HepG2 (cell line): ENCODE data around the gene TEAD3. TPM values are rescaled to one million over a fixed set of nuclear protein-coding genes. Genes with fewer than 3 reads are reported as not detected.

ENCODE experiments used
- DNMT3B ChIP-seq: conservative IDR thresholded peaks from 2 replicates; pipeline ENCODE4 v1.6.1; 2016; ENCODE audit warnings: missing biosample characterization, control low read depth
- FOXP1 ChIP-seq, 2 experiments: fragments of 450-650 bp in 1 of 2; IDR thresholded peaks; 2 replicates each; pipeline ENCODE4 v1.6.1; 2017 to 2018; ENCODE audit warnings: antibody characterized with exemption in 1 of 2
- NFIB ChIP-seq: sonication (generic); formaldehyde crosslinking; IDR thresholded peaks from 2 replicates; pipeline ENCODE4 v1.9.0; 2021; ENCODE audit warnings: missing genetic modification reagents, mild to moderate bottlenecking, borderline replicate concordance
- NFYB ChIP-seq: sonication (generic); formaldehyde crosslinking; IDR thresholded peaks from 2 replicates; pipeline ENCODE4 v1.4.0; 2020; ENCODE audit warnings: missing genetic modification reagents
- NR2C2 ChIP-seq: sonication (generic); formaldehyde crosslinking; IDR thresholded peaks from 2 replicates; pipeline ENCODE4 v1.4.0; 2020; ENCODE audit warnings: missing genetic modification reagents, mild to moderate bottlenecking, moderate library complexity, borderline replicate concordance
- PRMT3 ChIP-seq: sonication (generic); formaldehyde crosslinking; IDR thresholded peaks from 2 replicates; pipeline ENCODE4 v1.8.1; 2022; ENCODE audit warnings: low read depth, mild to moderate bottlenecking, moderate library complexity, missing genetic modification reagents, borderline replicate concordance
- RBFOX2 ChIP-seq: fragments of 200-400 bp; formaldehyde crosslinking; IDR thresholded peaks from 2 replicates; pipeline ENCODE4 v1.6.1; 2017; ENCODE audit warnings: low read depth, mild to moderate bottlenecking, low read length
- ZNF260 ChIP-seq: sonication (generic); formaldehyde crosslinking; IDR thresholded peaks from 2 replicates; pipeline ENCODE4 v1.4.0; 2020; ENCODE audit warnings: missing genetic modification reagents, low read depth, mild to moderate bottlenecking, borderline replicate concordance
- ZNF281 ChIP-seq: sonication (generic); formaldehyde crosslinking; IDR thresholded peaks from 2 replicates; pipeline ENCODE4 v1.4.0; 2020; ENCODE audit warnings: missing genetic modification reagents, borderline replicate concordance
- ZNF460 ChIP-seq: sonication (generic); formaldehyde crosslinking; IDR thresholded peaks from 2 replicates; pipeline ENCODE4 v1.5.1; 2020; ENCODE audit warnings: missing genetic modification reagents, mild to moderate bottlenecking, borderline replicate concordance
- ZNF652 ChIP-seq: IDR thresholded peaks from 2 replicates; pipeline ENCODE4 v1.6.1; 2016; ENCODE audit warnings: low read depth, borderline replicate concordance
- ZNF713 ChIP-seq: sonication (generic); formaldehyde crosslinking; IDR thresholded peaks from 2 replicates; pipeline ENCODE4 v1.4.0; 2020; ENCODE audit warnings: mild to moderate bottlenecking, missing genetic modification reagents
- ZSCAN12 ChIP-seq: sonication (generic); formaldehyde crosslinking; IDR thresholded peaks from 2 replicates; pipeline ENCODE4 v1.9.0; 2021; ENCODE audit warnings: mild to moderate bottlenecking, missing genetic modification reagents
- ZSCAN21 ChIP-seq: sonication (generic); formaldehyde crosslinking; IDR thresholded peaks from 2 replicates; pipeline ENCODE4 v1.8.0; 2022; ENCODE audit warnings: mild to moderate bottlenecking, missing genetic modification reagents, moderate library complexity, borderline replicate concordance
- polyA plus RNA-seq, 8 experiments: library from polyadenylated mRNA; depleted of rRNA in 3 of 8; stranded (reverse) in 7 of 8; unstranded in 1 of 8; fragments of >200 nt; fragmentation: Illumina TruSeq in 4 of 8; extraction: Trizol in 4 of 8; gene quantifications; 2 replicates each; pipeline versions ENCODE4 v1.2.1 to v1.2.3, GENCODE V29; 2011 to 2016; ENCODE audit warnings: low read depth in 4 of 8, missing spikeins in 1 of 8, mixed read lengths in 1 of 8; ENCODE audit not compliant: insufficient read depth in 1 of 8
- total RNA-seq, 5 experiments: library from RNA; depleted of rRNA; stranded (reverse); fragments of >200 nt; fragmentation: Illumina TruSeq; extraction: Trizol; gene quantifications; 2 replicates each; pipeline ENCODE4 v1.2.3, GENCODE V29; 2016; ENCODE audit warnings: low read depth in 1 of 5
- TF ChIP-seq, protein P1 (sequence below): sonication (generic); formaldehyde crosslinking; IDR thresholded peaks from 2 replicates; pipeline ENCODE4 v1.4.0; 2020; ENCODE audit warnings: mild to moderate bottlenecking, missing genetic modification reagents
- TF ChIP-seq, protein P2 (sequence below): sonication (generic); formaldehyde crosslinking; IDR thresholded peaks from 2 replicates; pipeline ENCODE4 v1.8.1; 2023; ENCODE audit warnings: missing genetic modification reagents, mild to moderate bottlenecking, borderline replicate concordance
- TF ChIP-seq, protein P3 (sequence below): sonication (generic); formaldehyde crosslinking; IDR thresholded peaks from 2 replicates; pipeline ENCODE4 v1.4.0; 2020; ENCODE audit warnings: mild to moderate bottlenecking, missing genetic modification reagents

TEAD3 gene
- total and polyA plus RNA-seq, 2 of the 13 experiments (the other 11 are each of a cell fraction or from before 2014, with no cell fraction given), result 15.1 to 16.5 TPM

DNA sequence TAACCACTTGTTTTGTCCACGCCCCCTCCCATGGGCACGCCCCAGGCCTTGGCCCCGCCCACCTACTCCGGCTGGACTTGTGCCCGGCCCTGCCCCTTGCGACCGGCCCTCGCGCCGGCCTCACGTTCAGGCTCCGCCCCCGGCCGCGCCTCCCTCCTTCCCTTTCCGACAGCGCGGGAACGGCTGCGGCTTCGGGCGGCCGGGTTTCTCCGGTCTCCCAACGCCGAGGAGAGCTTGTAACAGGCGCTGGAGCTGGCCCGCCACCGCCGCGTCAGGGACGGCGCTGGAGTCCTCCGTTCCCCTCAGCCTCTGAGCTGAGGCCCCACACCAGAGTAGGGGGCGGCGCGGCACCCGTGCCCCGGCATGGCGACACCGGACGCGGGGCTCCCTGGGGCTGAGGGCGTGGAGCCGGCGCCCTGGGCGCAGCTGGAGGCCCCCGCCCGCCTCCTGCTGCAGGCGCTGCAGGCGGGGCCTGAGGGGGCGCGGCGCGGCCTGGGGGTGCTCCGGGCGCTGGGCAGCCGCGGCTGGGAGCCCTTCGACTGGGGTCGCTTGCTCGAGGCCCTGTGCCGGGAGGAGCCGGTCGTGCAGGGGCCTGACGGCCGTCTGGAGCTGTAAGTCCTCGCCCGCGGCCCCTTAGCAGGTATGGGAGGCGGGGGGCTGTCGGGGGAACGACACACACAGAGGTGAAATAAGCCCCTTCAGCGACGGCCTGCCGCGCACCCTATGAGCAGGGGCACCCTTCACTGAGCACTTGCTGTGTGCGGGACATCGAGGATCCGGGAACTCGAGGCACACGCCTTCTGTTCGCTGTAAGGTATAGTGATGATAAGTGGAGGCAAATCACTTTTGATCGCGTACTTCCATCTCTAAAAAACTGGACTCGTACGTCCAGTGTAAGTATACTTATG lies 44.4 kb downstream of the TEAD3 start, which contains the start of gene FANCE (continued):
- TF ChIP-seq ZNF281 (no peak), RBFOX2 (peak; percentile 82), FOXP1 (IDR thresholded peaks at IDR 0.05) (no peak), FOXP1 (CRISPR knock-in tag; IDR thresholded peaks at IDR 0.05) (peak; percentile 40), ZNF652 (no peak), NFIB (no peak), NR2C2 (CRISPR knock-in tag) (peak; percentile 15; the same call in 1 of the 2 replicates), PRMT3 (CRISPR knock-in tag) (no peak), ZSCAN12 (CRISPR knock-in tag) (no peak), DNMT3B (CRISPR knock-in tag) (no peak; the same call in 1 of the 2 replicates), NFYB (peak; percentile 44), ZNF713 (CRISPR knock-in tag) (0 out of 2 replicates have a peak, but pooled peaks have one; percentile 61), ZNF460 (CRISPR knock-in tag) (no peak), ZSCAN21 (CRISPR knock-in tag) (peak; percentile 79; the same call in 1 of the 2 replicates), ZNF260 (CRISPR knock-in tag) (no peak)
- TF ChIP-seq, protein P1, sequence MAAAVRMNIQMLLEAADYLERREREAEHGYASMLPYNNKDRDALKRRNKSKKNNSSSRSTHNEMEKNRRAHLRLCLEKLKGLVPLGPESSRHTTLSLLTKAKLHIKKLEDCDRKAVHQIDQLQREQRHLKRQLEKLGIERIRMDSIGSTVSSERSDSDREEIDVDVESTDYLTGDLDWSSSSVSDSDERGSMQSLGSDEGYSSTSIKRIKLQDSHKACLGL (CRISPR knock-in tag), result peak; percentile 93
- TF ChIP-seq, protein P2, sequence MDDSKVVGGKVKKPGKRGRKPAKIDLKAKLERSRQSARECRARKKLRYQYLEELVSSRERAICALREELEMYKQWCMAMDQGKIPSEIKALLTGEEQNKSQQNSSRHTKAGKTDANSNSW (CRISPR knock-in tag), result peak; percentile 90; the same call in 1 of the 2 replicates
- TF ChIP-seq, protein P3, sequence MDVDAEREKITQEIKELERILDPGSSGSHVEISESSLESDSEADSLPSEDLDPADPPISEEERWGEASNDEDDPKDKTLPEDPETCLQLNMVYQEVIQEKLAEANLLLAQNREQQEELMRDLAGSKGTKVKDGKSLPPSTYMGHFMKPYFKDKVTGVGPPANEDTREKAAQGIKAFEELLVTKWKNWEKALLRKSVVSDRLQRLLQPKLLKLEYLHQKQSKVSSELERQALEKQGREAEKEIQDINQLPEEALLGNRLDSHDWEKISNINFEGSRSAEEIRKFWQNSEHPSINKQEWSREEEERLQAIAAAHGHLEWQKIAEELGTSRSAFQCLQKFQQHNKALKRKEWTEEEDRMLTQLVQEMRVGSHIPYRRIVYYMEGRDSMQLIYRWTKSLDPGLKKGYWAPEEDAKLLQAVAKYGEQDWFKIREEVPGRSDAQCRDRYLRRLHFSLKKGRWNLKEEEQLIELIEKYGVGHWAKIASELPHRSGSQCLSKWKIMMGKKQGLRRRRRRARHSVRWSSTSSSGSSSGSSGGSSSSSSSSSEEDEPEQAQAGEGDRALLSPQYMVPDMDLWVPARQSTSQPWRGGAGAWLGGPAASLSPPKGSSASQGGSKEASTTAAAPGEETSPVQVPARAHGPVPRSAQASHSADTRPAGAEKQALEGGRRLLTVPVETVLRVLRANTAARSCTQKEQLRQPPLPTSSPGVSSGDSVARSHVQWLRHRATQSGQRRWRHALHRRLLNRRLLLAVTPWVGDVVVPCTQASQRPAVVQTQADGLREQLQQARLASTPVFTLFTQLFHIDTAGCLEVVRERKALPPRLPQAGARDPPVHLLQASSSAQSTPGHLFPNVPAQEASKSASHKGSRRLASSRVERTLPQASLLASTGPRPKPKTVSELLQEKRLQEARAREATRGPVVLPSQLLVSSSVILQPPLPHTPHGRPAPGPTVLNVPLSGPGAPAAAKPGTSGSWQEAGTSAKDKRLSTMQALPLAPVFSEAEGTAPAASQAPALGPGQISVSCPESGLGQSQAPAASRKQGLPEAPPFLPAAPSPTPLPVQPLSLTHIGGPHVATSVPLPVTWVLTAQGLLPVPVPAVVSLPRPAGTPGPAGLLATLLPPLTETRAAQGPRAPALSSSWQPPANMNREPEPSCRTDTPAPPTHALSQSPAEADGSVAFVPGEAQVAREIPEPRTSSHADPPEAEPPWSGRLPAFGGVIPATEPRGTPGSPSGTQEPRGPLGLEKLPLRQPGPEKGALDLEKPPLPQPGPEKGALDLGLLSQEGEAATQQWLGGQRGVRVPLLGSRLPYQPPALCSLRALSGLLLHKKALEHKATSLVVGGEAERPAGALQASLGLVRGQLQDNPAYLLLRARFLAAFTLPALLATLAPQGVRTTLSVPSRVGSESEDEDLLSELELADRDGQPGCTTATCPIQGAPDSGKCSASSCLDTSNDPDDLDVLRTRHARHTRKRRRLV (CRISPR knock-in tag), result no peak
